ENCODE results near the gene OR4F3. TPM values are rescaled to one million over a fixed set of nuclear protein-coding genes. Genes with fewer than 3 reads are reported as not detected.
"Not testable (repeated sequence)": the region's sequence is repeated elsewhere in the genome, so short reads cannot be mapped to it uniquely, and the experiment has no call there.

Gene OR4F3
- polyA plus RNA-seq, result 0.07 TPM
- long read RNA-seq, donor 1, result 0 reads
- long read RNA-seq, donor 2, result 0 reads
- long read RNA-seq, donor 3, result 0 reads
- long read RNA-seq, donor 4, result 0 reads
- long read RNA-seq, donor 5, result 0 reads
- long read RNA-seq, donor 6, result 0 reads
- long read RNA-seq, donor 7, result 0 reads
- long read RNA-seq, donor 8, result 0 reads
- long read RNA-seq, donor 9, result 0 reads
- long read RNA-seq, donor 10, result 0 reads
- long read RNA-seq, donor 11, result 0 reads

GRCh38 chr5:181366968-181367367, at the start of gene OR4F3:
Gene OR4F3 (plus strand): TSS chr5:181367268.
- H3K9me3 ChIP-seq (ENCODE audit: control insufficient read depth, low read depth, low read length); H3K4me1 ChIP-seq (ENCODE audit: control insufficient read depth, insufficient read depth, low read length); H3K27me3 ChIP-seq (ENCODE audit: control insufficient read depth, insufficient read depth, low read length); DNase-seq; H3K4me3 ChIP-seq (ENCODE audit: low read length); H3K36me3 ChIP-seq (ENCODE audit: control insufficient read depth, insufficient read depth, low read length); H3K27ac ChIP-seq (ENCODE audit: low read length): not testable (repeated sequence)

Other genes with a start within 250 kb of the OR4F3 start
- gene OR2V1, start 236.1 kb upstream of the OR4F3 start, polyA plus RNA-seq, result not detected
- not detected for gene OR2V2, start 219.7 kb upstream of the OR4F3 start, polyA plus RNA-seq
- gene TRIM7, start 162.1 kb upstream of the OR4F3 start, polyA plus RNA-seq, result 0.61 TPM
- 22.4 TPM for gene TRIM41, start 144.0 kb upstream of the OR4F3 start, polyA plus RNA-seq
- 3,389 TPM for gene RACK1, start 123.4 kb upstream of the OR4F3 start, polyA plus RNA-seq
- 33.0 TPM for gene TRIM52, start 106.1 kb upstream of the OR4F3 start, polyA plus RNA-seq